CD4-positive, alpha-beta T cell treated with Interleukin-15 for 4 hours (primary cell): ENCODE data around the gene HOXA11.

ENCODE experiments used
- DNase-seq: peaks from one replicate; pipeline ENCODE4 v3.0.0-alpha.2; 2020; ENCODE audit warnings: low spot score

Gene HOXA11

DNA sequence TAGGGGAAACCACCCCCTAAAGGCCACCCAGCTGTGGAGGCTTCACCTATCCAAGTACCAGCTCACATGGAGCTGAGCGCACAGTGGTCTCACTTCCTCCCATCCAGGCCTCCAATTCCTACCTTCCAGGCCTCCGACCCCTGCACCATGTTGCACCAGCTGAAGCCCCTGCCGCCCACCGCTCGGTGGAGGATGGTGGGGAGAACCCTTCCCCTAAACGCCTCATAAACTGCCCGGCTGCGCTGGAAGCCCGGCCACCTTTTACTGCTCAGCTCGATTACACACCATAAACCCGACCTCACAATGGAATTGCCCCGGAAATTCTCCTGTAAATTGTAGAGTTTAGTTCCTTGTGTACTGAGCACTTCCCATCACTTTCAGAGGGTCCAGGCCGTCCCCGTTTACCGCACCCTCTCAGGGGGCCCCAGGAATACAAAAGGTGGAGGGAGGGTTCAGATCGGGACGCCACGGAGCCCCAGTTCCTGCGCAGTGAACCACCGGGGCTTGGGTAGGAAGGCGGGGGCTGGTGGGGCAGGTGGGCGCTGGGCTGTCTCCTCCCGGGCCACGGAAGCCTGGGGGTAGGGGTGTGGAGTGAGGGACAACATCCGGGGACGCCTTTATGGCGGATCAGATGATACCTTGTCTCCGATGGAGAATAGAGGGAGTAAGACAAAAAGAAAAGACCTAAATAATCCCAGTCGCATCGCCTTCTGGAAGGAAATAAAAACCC lies 27.2 kb downstream of the HOXA11 start:
- no peak for DNase-seq

DNA sequence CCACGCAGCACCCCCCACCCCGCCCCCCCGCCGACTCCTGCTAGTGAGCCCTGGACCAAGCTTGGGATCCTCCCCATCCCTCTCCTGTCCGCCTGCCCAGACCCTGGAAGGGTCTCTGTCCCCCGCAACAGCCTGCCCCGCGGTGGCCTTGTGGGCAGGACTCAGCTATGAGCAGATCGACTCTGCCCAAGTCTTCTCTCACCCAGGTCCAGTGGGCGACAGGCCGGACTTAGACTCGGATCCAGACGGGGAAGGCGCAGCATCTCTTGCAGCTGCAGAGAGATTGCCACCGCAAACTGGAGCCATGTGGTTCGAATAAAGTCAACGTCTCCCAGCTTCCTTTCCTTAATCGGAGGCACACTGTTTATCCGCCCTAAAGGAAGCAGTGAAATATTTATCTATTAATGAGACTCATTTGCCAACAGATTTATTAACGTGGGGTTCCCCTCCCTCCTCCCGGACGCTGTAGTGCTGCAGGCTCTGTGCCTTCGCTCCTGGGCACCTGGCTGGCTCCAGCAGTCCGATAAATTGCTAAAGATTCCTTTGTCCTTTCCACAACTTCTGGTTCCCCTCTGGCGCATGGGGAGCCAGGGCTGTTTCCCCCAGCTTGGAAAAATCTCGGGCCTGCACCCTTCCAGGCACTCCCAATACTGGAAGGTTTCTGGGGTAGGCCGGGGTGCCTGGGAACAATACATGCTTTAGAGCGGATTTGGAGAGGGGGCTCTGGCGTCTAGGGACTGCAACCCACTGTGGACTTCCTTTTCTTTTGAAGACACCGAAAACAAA lies 27.9 kb downstream of the HOXA11 start:
- DNase-seq, result no peak

DNA sequence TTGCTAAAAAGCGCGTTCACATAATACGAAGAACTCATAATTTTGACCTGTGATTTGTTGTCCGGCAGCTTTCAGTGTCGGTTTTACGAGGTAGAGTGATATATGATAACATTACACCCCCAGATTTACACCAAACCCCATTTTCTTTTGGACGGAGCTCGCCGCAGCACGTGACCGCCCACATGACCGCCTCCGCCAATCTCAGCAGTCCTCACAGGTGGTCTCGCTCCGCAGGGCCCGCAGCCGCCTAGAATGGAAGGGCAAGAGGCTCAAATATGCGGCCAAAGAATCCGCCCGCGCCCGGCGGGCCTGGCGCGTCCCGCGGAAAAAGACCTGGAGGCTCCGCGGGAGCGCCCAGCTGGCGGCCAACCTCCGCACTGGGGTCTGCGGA lies 28.5 kb downstream of the HOXA11 start, which contains the start of gene HOXA7:
Gene HOXA7, minus strand, starts transcription at position 168 of the 391 bp plus-strand sequence. Its CDS starts 130 bp downstream, at position 38.
- no peak for DNase-seq

DNA sequence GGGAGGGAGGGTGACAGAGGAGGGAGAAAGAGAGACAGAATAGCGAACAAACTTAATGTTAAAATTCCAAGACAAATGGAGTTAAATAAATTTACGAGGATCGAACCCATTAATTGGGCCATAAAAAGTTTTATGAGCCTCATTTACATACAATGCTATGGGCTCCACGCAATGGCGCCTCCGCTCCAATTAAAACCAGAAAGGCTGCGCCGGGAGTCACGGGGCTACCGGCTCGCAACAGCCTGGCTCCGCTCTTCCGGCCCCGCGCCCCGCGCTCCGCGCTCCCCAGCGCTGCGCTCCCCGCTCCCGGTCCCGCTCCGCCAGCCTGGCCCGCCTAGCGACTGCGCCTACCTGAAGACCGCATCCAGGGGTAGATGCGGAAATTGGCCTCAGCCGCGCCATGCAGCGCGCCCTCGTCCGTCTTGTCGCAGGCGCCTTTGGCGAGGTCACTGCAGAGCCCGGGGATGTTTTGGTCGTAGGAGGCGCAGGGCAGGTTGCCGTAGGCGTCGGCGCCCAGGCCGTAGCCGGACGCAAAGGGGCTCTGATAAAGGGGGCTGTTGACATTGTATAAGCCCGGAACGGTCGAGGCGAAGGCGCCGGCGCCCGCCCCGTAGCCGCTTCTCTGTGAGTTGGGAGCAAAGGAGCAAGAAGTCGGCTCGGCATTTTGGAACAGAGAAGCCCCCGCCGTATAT lies 29.1 kb downstream of the HOXA11 start:
- no peak for DNase-seq

DNA sequence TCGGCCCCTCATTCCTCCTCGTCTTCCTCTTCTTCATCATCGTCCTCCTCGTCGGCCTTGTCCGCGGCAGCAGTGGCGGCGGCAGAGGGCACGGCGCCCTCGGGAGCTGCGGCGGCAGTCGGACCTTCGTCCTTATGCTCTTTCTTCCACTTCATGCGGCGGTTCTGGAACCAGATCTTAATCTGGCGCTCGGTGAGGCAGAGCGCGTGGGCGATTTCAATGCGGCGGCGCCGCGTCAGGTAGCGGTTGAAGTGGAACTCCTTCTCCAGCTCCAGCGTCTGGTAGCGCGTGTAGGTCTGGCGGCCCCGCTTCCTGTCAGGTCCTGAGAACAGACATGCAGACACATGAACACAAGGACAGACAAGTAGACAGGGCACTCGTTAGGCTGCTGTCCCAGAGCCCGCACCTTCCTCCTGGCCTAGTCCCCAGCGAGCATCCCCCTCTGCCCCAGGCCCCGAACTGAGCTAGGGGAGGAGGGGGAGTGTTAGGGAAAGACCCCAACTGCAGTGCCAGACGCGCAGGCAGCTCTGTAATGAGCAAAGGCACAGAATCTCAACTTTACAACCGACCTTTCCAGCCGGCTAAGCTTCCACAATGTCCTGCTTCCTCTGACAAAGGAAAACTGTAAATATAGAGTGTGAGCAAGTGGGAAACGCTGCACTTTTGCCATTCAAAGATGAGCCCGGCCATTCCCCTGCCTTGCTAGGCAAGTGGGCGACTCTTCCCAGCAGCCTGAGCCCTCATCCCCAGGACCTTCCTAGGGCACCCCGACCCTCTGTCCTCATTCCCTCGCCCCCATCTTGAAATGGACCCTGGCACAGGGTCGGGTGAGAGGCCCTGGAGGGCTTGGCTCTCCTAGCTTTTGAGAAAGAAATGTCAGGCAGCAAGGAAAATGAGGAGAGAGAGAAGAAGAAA lies 29.9 kb downstream of the HOXA11 start:
- no peak for DNase-seq

DNA sequence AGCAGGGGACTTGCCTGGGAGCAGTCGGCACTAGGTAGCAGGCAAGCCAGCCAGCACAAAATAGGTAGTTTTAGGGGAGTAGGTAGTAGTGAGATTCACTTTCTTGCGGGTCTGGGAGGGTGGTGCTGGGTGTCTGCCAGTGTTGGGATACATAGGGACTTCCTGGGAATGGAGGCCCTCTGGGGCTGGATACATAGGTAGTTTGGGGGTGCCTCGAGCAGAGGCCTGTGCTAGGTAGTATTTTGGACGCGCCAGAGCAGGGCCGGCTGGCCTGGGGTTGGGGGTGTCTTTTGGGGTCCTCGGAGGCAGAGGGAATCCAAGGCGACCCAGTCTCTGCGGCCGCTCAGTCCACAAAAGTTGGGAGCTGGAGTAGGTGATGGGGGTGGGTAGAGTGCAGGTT lies 30.7 kb downstream of the HOXA11 start:
- DNase-seq, result no peak

DNA sequence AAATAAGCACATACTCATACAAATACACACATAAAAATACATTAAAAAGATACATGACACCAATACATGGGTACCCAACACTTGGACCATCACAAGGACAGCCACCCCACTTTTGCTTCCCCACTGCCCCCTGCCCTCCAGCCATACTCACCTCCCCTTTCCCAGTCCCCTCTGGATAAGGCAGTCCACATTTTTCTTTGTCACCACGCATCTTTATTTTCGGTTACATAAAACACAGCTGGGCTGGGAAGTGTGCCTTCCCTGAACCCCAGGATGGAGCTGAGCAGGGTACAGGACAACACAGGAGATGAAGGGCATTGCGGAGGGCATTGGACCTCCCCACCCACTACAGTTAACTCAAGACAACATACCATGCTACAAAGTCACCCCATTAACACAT lies 31.5 kb downstream of the HOXA11 start:
- no peak for DNase-seq

DNA sequence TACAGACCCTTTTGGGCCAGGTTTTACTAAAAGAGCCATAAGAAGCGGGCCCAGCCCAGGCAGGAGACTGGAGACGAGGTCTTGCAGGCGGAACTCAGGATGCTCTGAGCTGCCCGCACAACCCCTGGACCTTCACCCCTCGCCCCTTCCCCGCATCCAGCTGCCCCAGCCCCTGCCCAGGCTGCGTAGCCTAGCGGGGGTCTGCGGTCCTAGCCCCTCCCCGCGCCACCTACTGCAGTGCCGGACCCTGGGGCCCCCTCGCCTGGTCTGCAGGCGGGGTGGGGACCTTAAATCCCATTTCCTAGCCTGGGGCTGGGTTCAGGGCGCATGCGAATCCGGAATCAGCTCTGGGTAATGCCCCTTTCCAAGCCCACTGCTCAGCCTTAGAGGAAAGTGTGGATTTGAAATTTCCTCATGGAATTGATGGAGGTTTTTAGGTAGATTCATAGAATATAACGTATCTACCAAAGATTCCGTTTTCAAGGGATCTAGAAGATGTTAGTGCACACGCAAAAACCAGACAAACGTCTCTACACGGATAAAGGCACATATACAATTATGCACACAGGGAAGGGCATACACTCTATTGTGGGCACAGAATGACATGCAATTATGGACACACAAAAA lies 32.1 kb downstream of the HOXA11 start:
- no peak for DNase-seq

DNA sequence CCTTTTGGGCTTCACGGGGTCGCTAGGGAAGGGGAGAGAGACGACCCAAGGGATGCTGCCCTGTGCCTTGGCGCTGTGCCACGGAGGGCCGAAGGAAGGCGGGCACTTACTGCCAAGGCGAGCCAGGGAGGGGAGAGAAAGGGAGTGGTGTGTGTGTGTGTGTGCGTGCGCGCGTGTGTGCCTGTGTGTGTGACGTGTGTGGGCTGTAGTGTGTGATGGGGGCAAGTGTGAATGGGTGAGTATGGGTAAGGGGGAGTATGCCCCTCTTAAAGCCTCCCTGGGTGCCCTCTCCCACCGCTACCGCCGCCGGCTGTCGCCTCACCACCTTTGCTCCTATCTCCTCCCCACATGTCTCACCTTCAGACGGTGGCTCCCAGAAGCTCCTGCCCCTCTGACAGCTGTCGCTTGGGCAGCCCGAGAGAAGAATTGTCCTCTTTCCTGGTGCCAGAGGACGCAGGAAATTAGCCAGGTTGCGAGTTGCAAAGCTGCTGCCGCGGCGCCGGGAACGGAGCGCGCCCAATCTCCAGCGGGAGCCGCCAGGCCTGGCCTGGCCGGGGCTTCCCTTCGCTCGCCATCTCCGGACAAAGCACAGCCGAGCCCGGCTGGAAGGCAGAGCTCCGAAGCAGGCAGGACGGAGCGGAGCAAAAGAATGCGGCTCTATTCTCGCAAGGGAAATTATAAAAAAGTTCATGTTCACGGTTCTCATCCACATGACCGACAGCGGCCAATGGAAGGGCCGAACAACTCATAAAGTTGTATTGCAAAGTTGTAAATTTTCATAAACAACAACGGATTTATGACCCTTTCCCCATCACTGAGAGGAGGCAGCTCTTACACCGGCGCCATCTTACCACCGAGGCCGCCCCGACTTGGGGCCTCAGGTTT lies 32.9 kb downstream of the HOXA11 start, which contains the start of gene HOXA3:
Gene HOXA3, minus strand, starts transcription at position 653 of the 885 bp plus-strand sequence. CDS start 41,943 bp downstream, outside the sequence.
- no peak for DNase-seq

DNA sequence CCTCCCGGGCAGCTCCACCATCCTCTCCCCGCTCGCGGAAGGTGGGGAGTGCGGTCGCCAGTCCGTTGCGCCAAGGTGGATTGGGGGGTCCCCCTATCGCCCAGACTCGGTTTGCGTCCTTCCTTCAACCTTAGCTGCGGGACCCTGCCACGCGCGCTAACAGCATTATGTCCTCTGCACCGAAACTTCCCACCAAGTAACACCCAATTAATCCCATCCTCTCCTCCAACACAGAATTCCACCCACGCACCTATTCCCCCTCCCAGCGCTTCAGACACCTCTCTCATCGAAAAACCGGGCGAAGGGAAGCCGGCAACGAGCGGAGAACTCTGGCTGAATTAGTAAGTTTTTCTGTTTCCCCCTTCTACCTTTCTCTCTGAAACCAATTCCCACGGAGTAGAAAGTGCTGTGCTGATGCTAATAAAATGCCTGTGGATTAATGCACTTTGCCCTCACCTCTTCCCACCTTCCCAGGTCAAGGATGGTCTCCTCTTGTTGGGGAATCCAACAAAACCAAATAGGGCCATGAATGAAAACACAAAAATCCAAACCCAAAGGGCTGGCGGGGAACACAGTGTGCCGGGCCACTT lies 33.6 kb downstream of the HOXA11 start:
- no peak for DNase-seq

DNA sequence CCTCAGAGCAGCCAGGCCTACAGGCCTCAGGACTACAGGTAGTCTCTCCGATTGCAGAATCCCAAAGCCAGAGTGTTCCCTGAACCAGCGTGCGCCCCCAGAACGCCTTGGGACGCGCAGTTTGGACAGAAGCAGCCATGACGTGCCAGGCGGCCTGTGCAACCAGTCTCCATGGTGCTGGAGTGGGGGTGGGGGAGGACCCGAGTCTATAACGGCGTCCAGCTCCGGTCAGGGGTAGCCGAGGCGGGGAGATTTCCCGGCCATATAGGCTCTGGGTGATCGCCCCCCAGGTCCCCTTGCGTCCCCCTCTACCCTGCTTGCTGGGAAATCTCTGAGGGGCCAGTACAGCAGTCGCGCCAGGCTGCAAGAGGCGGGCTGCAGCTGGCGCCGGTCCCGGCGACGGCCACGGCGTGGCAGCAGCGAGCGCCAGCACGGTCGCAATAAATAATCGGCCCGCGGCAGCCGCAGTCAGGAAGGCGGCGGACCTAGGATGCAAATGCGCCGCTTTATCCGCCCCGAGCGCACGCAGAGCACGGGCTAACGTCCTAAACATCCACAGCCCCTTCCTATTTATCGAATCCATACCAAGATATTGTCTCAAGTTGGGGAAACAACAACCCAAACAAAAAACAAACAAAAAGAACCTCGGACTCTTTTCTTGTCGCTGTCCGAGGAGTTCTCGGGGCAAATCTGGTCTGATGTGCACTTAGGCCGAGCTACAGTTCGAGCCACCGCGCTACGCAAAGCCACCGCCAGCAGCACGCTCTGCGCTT lies 34.3 kb downstream of the HOXA11 start:
- DNase-seq, result peak; percentile 64

DNA sequence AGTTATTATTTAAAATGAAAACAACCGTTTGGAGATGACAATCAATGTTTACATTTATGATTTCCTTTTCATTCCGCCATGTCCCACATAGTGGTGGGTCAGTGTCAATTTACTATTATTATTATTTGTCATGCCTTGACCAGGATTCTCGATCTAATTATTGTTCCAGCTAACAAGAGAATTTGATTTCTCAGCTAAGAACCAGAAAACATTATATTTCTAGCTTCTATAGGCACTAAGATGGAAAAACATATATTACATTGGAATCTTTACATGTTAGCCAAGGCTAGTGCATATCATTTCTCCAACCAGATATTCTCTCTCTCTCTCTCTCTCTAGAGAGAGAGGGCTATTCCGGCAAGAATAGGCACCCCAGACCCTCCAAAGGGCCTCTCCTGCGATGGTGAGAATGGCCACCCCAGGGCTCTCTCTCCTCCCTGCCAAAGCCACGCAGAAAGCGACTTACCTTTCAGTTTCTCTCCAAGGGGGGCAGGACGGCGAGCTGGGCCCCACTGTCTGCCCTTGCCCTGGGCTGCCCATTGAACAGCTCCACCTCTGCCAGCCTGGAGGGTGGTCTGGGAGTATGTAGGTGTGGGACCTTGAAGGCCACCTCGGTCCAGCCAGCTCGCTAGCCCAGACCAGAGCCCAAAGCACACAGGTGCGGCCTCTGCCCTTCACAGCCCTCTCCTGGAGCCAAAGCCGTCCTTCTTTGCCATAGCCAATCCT lies 35.0 kb downstream of the HOXA11 start:
- no peak for DNase-seq

DNA sequence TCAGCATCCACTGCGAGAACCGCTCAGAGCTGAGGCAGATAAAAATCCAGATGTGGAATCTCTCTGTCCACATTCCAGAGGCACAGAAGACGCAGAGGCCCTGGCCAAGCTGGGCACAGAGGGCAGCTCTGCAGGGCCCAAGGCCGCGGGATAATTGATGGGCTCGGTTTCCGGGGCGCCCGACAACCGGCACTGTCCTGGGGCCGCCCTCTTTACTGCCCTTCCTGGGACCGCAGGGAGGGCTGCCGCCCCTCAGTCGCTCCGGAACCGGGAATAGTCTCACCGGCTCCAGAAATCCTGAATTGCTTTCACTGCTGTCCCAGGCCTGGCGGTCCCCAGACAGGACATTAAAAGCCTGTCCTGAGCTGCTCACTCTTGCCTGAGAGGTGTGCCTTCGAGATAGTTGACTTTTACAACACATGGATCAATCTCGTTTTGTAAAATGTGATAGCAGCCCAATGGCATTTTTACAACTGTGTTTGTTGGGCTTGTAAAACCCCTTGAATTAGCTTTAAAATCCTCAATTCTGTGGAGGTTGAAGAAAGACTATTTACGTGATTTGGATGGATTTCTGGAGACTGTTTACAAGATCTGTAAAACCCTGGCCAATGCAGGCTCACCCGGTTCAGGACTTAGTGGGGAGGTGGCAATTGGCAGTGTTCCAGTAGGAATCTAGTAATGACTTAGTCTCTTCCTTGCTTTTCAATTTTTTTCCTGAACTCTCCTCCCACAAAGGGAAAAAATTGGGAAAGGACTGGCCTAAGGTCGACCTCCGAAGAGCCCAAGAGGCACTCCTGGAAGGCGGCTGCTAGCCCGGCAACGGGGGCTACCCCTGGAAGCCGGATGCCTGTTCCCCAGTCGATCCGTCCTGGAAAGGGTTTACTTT lies 36.0 kb downstream of the HOXA11 start:
- DNase-seq, result no peak

DNA sequence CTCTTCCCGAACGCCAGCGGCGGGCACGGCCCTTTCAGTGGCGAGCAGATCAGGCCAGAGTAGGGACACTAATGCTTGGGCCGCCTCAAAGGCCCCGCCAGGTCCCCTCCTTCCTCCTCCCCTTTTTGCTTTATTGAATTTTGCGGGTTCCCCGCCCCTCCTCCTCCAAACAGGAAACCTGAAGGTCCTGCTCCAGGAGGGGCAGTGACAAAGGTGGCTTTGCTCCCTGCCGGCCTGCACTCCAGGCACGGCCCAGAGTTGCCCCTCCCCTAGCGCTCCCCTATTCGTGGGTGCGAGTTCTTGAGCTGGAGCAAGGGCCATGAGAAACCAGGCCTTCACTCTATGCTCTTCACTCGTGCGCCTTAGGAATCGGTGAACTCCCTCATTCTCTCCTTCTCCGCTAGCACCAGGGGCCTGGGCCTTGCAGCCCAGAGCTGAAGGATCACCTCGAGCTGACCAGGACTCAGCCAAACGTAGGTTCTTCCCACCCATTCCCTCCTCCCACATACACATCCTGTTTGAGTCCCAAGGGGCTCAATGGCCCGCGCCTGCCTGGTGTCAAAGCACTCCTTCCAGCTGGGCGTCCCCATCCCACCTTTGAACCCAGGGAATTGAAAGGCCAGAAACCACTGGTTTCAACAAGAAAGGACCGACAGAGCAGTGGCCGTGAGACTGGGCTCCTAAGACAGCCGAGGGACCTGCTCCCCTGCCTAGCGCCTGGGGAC lies 36.8 kb downstream of the HOXA11 start:
- no peak for DNase-seq

DNA sequence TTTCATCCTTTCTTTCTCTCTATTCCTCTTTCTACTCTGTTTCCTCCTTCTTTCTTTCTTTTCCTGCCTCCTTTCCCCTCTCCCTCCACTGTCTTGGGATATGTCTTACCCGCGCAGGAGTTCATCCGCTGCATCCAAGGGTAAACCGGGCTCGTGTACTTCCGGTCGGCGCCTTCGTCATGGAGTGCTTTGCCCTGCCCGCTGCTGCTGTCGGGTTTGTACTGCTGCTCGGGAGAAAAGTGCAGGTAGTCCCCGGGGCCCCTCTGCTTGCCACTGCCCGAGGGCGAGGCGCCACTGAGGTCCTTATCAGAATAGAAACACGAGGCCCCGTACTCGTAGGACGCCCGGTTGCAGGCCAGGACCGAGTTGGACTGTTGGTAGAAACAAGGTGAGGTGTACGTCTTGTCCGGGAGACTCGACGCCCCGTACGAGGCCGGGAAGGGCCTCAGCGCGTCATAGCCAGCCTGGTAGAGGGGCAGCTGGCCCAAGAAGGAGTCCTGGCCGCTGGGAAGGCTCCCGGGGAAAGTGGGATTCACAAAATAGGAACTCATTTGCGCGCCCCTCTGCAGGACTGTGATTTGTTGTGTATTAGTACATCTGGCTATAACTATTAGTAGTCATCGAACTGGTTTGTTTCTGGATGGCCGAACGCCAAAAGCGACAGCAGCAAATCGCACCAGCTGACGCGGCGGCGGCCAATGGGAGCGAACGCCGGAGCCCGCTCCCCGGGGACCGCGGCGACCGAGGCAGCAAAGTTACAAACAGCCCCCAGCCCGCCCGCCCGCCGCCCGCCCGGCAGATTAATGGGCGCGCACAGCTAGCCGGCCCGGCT lies 37.6 kb downstream of the HOXA11 start, which contains the start of gene HOXA6:
Gene HOXA6, minus strand, starts transcription at position 576 of the 832 bp plus-strand sequence. Its CDS starts 25 bp downstream, at position 551.
- DNase-seq, result no peak
